ENCODE data around the gene CAMP. TPM values are rescaled to one million over a fixed set of nuclear protein-coding genes. Genes with fewer than 3 reads are reported as not detected.

CAMP gene
- total RNA-seq, 1 experiment from 2014 or later = not detected

DNA sequence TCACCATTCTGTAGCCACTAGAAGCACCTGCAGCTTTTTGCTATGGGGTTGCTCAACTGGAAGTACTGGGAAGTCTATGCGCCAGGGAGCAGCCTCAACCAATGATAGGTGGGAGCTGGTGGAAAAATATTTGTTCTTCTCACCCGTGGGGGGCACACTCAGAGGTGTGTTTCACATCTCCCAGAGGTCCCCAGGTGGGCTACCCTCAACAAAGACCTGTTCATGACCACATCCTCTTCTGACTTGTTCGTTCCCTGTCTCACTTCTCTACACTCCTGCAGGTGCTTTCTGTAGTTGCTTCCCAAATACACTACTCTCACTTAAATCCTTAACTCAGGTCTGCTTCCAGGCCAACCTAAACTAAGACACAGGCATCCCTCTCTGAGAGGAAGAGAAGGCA, 3.6 kb downstream of the CAMP start:
- Mint-ChIP-seq H3K27me3 (ENCODE audit: insufficient read depth, unreplicated experiment) (no peaks in the 10 kb centered on the region), H3K27ac (ENCODE audit: unreplicated experiment) (no peak overlapping the region), H3K36me3 (ENCODE audit: insufficient read depth, unreplicated experiment) (no peaks in the 10 kb centered on the region), H3K4me1 (ENCODE audit: low read depth, unreplicated experiment) (peaks cover 4% of the 10 kb centered on the region), H3K4me3 (ENCODE audit: unreplicated experiment) (no peak overlapping the region), H3K9me3 (ENCODE audit: unreplicated experiment) (no peaks in the 10 kb centered on the region)
- H3K27me3 ChIP-seq (replicated peaks; ENCODE audit: control insufficient read depth, insufficient read depth, low read length) = no peaks in the 10 kb centered on the region
- no peaks in the 10 kb centered on the region for H3K36me3 ChIP-seq (ENCODE audit: control insufficient read depth, insufficient read depth, low read length)
- no peaks in the 10 kb centered on the region for H3K4me1 ChIP-seq
- ChIA-PET CTCF (no interaction called here), POLR2A (no interaction called here)
- intact Hi-C loops (cut with micrococcal nuclease; ENCODE audit: unreplicated experiment) = no loop called here
- DNase-seq = no peak
- no peaks in the 10 kb centered on the region for H3K9me3 ChIP-seq
- BruUV-seq (replicated peaks) = no TSS peak
- TF ChIP-seq, protein P1, sequence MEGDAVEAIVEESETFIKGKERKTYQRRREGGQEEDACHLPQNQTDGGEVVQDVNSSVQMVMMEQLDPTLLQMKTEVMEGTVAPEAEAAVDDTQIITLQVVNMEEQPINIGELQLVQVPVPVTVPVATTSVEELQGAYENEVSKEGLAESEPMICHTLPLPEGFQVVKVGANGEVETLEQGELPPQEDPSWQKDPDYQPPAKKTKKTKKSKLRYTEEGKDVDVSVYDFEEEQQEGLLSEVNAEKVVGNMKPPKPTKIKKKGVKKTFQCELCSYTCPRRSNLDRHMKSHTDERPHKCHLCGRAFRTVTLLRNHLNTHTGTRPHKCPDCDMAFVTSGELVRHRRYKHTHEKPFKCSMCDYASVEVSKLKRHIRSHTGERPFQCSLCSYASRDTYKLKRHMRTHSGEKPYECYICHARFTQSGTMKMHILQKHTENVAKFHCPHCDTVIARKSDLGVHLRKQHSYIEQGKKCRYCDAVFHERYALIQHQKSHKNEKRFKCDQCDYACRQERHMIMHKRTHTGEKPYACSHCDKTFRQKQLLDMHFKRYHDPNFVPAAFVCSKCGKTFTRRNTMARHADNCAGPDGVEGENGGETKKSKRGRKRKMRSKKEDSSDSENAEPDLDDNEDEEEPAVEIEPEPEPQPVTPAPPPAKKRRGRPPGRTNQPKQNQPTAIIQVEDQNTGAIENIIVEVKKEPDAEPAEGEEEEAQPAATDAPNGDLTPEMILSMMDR (IDR thresholded peaks at IDR 0.05; ENCODE audit: insufficient read depth in 1 of 2, low read depth in 1 of 2, low read length in 1 of 2, severe bottlenecking in 1 of 2, unreplicated experiment in 1 of 2) = no peak
- H3K4me3 ChIP-seq (ENCODE audit: low read depth, low read length) = no peak overlapping the region

- peak overlapping the region; percentile 68 for H3K27ac Mint-ChIP-seq (ENCODE audit: unreplicated experiment)
- H3K27me3 Mint-ChIP-seq (ENCODE audit: insufficient read depth, unreplicated experiment) = no peaks in the 10 kb centered on the region
- intact Hi-C loops (cut with micrococcal nuclease; ENCODE audit: unreplicated experiment) = loop anchor here (1.0 to 2.0 kb wide), 6 partner anchors 9 to 204 kb away; partner anchors contain the start of genes PLXNB1 and ZNF589
- TF ChIP-seq, protein P1 (IDR thresholded peaks at IDR 0.05; ENCODE audit: insufficient read depth in 1 of 2, low read depth in 1 of 2, low read length in 1 of 2, severe bottlenecking in 1 of 2, unreplicated experiment in 1 of 2) = no peak
- Histone ChIP-seq H3K27me3 (replicated peaks; ENCODE audit: control insufficient read depth, insufficient read depth, low read length) (no peaks in the 10 kb centered on the region), H3K4me1 (peaks cover 9% of the 10 kb centered on the region), H3K9me3 (no peaks in the 10 kb centered on the region), H3K36me3 (ENCODE audit: control insufficient read depth, insufficient read depth, low read length) (no peaks in the 10 kb centered on the region), H3K4me3 (ENCODE audit: low read depth, low read length) (no peak overlapping the region)
- POLR2A ChIA-PET = no interaction called here
- BruUV-seq (replicated peaks) = no TSS peak
- no peaks in the 10 kb centered on the region for H3K36me3 Mint-ChIP-seq (ENCODE audit: insufficient read depth, unreplicated experiment)
- H3K4me1 Mint-ChIP-seq (ENCODE audit: low read depth, unreplicated experiment) = peaks cover 18% of the 10 kb centered on the region
- CTCF ChIA-PET = interaction anchor here (0.8 to 1.2 kb wide), 2 partner anchors 204 to 207 kb away, joined by 3 read pairs; partner anchors contain the start of gene CCDC51
- peak overlapping the region; percentile 49 for H3K4me3 Mint-ChIP-seq (ENCODE audit: unreplicated experiment)
- DNase-seq = peak in 1 of 2 experiments; percentile 31
- H3K9me3 Mint-ChIP-seq (ENCODE audit: unreplicated experiment) = no peaks in the 10 kb centered on the region
Observed at GRCh38 chr3:48232232-48232631, 8.9 kb downstream of the CAMP start.

GRCh38 chr3:48232734-48233133, 9.4 kb downstream of the CAMP start:
- H3K4me1 Mint-ChIP-seq (ENCODE audit: low read depth, unreplicated experiment) = peaks cover 18% of the 10 kb centered on the region
- Histone ChIP-seq H3K36me3 (ENCODE audit: control insufficient read depth, insufficient read depth, low read length) (no peaks in the 10 kb centered on the region), H3K4me1 (peaks cover 9% of the 10 kb centered on the region), H3K27me3 (replicated peaks; ENCODE audit: control insufficient read depth, insufficient read depth, low read length) (no peaks in the 10 kb centered on the region), H3K9me3 (no peaks in the 10 kb centered on the region), H3K4me3 (ENCODE audit: low read depth, low read length) (no peak overlapping the region)
- TF ChIP-seq, protein P1 (IDR thresholded peaks at IDR 0.05; ENCODE audit: insufficient read depth in 1 of 2, low read depth in 1 of 2, low read length in 1 of 2, severe bottlenecking in 1 of 2, unreplicated experiment in 1 of 2) = peak; percentile 59 to 69
- no TSS peak for BruUV-seq (replicated peaks)
- peak overlapping the region; percentile 49 for H3K4me3 Mint-ChIP-seq (ENCODE audit: unreplicated experiment)
- ChIA-PET CTCF (interaction anchor here (0.8 to 1.2 kb wide), 2 partner anchors 204 to 207 kb away, joined by 3 read pairs; partner anchors contain the start of gene CCDC51), POLR2A (no interaction called here)
- peak overlapping the region; percentile 68 for H3K27ac Mint-ChIP-seq (ENCODE audit: unreplicated experiment)
- intact Hi-C loops (cut with micrococcal nuclease; ENCODE audit: unreplicated experiment) = loop anchor here (1.0 to 2.0 kb wide), 6 partner anchors 9 to 204 kb away; partner anchors contain the start of genes PLXNB1 and ZNF589
- no peaks in the 10 kb centered on the region for H3K9me3 Mint-ChIP-seq (ENCODE audit: unreplicated experiment)
- DNase-seq = peak; percentile 85 to 87
- no peaks in the 10 kb centered on the region for H3K27me3 Mint-ChIP-seq (ENCODE audit: insufficient read depth, unreplicated experiment)
- no peaks in the 10 kb centered on the region for H3K36me3 Mint-ChIP-seq (ENCODE audit: insufficient read depth, unreplicated experiment)
